GM10266 (cell line): ENCODE measurements around the gene ARHGAP23.

Source experiments
- DNase-seq: peaks from one replicate; pipeline ENCODE4 v3.0.0; 2012; ENCODE audit errors: extremely low spot score
- CTCF ChIP-seq: IDR thresholded peaks from 2 replicates; pipeline ENCODE4 v1.5.1; 2012; ENCODE audit warnings: mild to moderate bottlenecking, low read depth; ENCODE audit not compliant: control insufficient read depth, insufficient read depth; ENCODE audit errors: missing control alignments

ARHGAP23 gene

GRCh38 chr17:38549285-38549684, 121.0 kb downstream of the ARHGAP23 start:
- no peak for DNase-seq
- TF ChIP-seq CTCF, result no peak

- DNase-seq, result no peak
- no peak for TF ChIP-seq CTCF
Observed at GRCh38 chr17:38550661-38551060, 122.4 kb downstream of the ARHGAP23 start.

GRCh38 chr17:38551121-38551520, 122.9 kb downstream of the ARHGAP23 start:
- no peak for TF ChIP-seq CTCF
- no peak for DNase-seq

GRCh38 chr17:38552343-38552742, 124.1 kb downstream of the ARHGAP23 start:
- no peak for TF ChIP-seq CTCF
- no peak for DNase-seq

- no peak for TF ChIP-seq CTCF
- DNase-seq, result no peak
Observed at GRCh38 chr17:38554430-38555350, 126.4 kb downstream of the ARHGAP23 start.

- DNase-seq, result no peak
- no peak for TF ChIP-seq CTCF
Observed at GRCh38 chr17:38556239-38556638, 128.0 kb downstream of the ARHGAP23 start.

- DNase-seq, result no peak
- no peak for TF ChIP-seq CTCF
Observed at GRCh38 chr17:38557396-38557795, 129.1 kb downstream of the ARHGAP23 start.
